Fibroblast of mammary gland (primary cell): ENCODE results near the gene ACSL1.

Source experiments
- DNase-seq: peaks from one replicate; pipeline ENCODE4 v3.0.0-alpha.2; 2010; ENCODE audit warnings: low read depth
- H3K4me3 ChIP-seq: 2 replicates; pipeline ENCODE4 v1.5.1; 2011; ENCODE audit warnings: low read depth, mild to moderate bottlenecking, low read length, moderate library complexity; ENCODE audit not compliant: control insufficient read depth
- CTCF ChIP-seq: conservative IDR thresholded peaks from 2 replicates; pipeline ENCODE4 v1.5.1; 2011; ENCODE audit warnings: low read depth, low read length, inconsistent platforms; ENCODE audit not compliant: control insufficient read depth, insufficient read depth

Gene ACSL1

GRCh38 chr4:184757810-184758209 is 68.0 kb downstream of the ACSL1 start:
- DNase-seq, result peak; percentile 88
- no peak overlapping the region for H3K4me3 ChIP-seq
- TF ChIP-seq CTCF, result no peak

- TF ChIP-seq CTCF, result no peak
- no peak overlapping the region for H3K4me3 ChIP-seq
- DNase-seq, result peak; percentile 90
Observed at GRCh38 chr4:184756399-184756798, 69.4 kb downstream of the ACSL1 start.

GRCh38 chr4:184755278-184755677 is 70.5 kb downstream of the ACSL1 start:
- peak; percentile 83 for DNase-seq
- TF ChIP-seq CTCF, result no peak
- no peak overlapping the region for H3K4me3 ChIP-seq

- H3K4me3 ChIP-seq, result no peak overlapping the region
- DNase-seq, result no peak
- no peak for TF ChIP-seq CTCF
Observed at GRCh38 chr4:184752496-184753275, 73.1 kb downstream of the ACSL1 start.

- H3K4me3 ChIP-seq, result no peak overlapping the region
- TF ChIP-seq CTCF, result no peak
- no peak for DNase-seq
Observed at GRCh38 chr4:184751585-184751956, 74.2 kb downstream of the ACSL1 start.

- no peak for TF ChIP-seq CTCF
- DNase-seq, result no peak
Observed at GRCh38 chr4:184750926-184751584, 74.7 kb downstream of the ACSL1 start.

GRCh38 chr4:184748251-184748652 is 77.5 kb downstream of the ACSL1 start:
- no peak for TF ChIP-seq CTCF
- no peak overlapping the region for H3K4me3 ChIP-seq
- DNase-seq, result no peak

More at GRCh38 chr4:184750926-184751584, 74.7 kb downstream of the ACSL1 start:
- no peak overlapping the region for H3K4me3 ChIP-seq
